GM13976 (cell line): ENCODE results near the gene ABCA6.

Experiments used
- DNase-seq: peaks from one replicate; pipeline ENCODE4 v3.0.0; 2012; ENCODE audit warnings: low spot score
- in situ Hi-C: fragments of 300-500 bp; cut with MboI; formaldehyde crosslinking; loops from one replicate; pipeline ENCODE4 v1.12.0; 2022; ENCODE audit warnings: low sequenced_read_pairs, mixed read lengths, inconsistent platforms; ENCODE audit not compliant: unreplicated experiment
- TF ChIP-seq, protein P1 (sequence below): IDR thresholded peaks from 2 replicates; pipeline ENCODE4 v1.5.1; 2012; ENCODE audit warnings: borderline replicate concordance, mild to moderate bottlenecking; ENCODE audit not compliant: insufficient read depth; ENCODE audit errors: extremely low read depth, missing control alignments, control extremely low read depth

Gene ABCA6

DNA sequence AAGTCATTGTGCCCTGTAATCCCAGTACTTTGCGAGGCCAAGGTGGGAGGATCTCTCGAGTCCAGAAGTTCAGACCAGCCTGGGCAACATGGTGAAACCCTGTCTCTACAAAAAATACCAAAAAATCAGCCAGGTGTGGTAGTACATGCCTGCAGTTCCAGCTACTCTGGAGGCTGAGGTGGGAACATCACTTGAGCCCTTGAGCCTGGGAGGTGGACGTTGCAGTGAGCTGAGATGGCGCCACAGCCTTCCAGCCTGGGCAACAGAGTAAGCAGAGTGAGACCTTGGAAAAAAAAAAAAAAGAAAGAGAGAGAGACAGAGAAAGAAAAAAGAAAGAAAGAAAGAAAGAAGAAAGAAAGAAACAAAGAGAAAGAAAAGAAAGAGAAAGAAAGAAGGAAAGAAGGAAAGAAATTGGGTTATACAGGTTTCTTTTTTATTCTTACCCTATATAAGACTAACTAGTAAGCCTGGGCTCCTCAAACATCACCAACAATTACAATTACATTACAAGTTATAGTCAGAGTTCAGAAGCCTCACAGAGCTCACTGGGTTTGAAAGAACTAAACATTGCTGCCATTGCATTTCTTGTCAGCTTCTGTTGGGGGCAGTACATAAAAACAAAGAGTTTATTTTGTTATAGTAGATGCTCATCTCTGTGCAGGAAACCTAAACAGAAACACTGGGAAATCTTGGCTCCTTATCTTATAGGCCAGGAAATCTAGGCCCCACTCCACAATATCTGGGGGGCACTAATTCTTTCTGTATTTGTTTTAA, 74.2 kb downstream of the ABCA6 start:
- in situ Hi-C loops = no loop called here
- TF ChIP-seq, protein P1, sequence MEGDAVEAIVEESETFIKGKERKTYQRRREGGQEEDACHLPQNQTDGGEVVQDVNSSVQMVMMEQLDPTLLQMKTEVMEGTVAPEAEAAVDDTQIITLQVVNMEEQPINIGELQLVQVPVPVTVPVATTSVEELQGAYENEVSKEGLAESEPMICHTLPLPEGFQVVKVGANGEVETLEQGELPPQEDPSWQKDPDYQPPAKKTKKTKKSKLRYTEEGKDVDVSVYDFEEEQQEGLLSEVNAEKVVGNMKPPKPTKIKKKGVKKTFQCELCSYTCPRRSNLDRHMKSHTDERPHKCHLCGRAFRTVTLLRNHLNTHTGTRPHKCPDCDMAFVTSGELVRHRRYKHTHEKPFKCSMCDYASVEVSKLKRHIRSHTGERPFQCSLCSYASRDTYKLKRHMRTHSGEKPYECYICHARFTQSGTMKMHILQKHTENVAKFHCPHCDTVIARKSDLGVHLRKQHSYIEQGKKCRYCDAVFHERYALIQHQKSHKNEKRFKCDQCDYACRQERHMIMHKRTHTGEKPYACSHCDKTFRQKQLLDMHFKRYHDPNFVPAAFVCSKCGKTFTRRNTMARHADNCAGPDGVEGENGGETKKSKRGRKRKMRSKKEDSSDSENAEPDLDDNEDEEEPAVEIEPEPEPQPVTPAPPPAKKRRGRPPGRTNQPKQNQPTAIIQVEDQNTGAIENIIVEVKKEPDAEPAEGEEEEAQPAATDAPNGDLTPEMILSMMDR = no peak

DNA sequence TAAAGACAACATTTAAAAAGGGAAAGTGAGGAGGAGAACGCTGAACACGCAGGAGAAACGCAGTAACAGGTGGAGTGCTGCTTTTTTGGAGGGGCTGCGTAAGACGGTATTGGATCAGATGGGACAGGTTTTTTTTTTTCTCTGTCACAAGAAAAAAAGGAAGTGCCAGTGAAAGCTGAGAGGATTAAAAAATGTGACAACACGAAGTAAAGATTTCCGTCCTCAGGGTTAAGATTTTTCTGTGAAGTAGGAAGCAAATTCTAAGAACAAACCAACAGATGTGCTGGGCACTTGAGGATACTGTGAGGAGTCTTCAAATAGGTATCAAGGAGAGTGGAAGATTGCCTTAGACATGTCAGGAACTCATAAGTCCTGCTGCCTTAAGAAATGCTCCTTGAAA, 75.2 kb downstream of the ABCA6 start:
- no peak for DNase-seq
- in situ Hi-C loops = no loop called here

More for the DNA sequence above, 74.2 kb downstream of the ABCA6 start:
- DNase-seq = no peak

DNA sequence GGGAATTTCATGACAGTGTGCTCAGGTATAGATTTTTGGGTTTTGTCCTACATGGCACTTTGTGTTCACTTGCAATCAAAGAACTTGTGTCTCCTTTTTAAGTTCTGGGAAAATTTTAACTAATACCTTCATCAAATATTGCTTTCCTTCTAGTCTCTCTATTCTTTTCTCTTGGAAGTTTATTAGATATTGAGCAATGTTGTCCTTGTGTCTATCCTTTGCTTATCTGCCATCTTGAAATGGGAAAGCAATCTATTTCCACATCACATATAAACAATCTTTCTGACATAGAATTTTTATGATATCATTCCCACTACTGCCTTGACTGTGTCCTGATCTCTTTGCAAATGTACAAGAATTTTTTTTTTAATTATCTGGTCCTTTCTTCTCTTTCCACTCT, 76.6 kb downstream of the ABCA6 start:
- in situ Hi-C loops = no loop called here
- TF ChIP-seq, protein P1 = no peak
- no peak for DNase-seq

More for the DNA sequence above, 75.2 kb downstream of the ABCA6 start:
- TF ChIP-seq, protein P1 = no peak

DNA sequence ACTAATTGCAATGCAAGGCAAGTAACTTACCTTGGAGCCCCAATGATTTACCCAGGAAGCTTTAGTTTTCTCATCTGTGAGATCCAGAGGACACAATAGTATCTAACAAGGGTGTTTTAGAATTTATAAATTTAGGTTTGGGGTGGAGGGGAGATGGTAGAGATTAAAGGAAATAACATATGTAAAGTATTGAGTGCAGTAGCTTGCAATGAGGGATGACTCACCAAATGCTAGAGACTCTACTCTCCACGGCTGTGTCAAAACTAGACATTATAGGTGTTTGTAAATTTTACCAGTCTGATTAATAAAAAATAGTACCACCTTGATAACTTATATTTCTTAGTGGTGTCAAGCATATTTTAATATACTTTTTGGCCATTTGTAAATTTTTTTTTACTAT, 77.2 kb downstream of the ABCA6 start:
- no peak for DNase-seq
- TF ChIP-seq, protein P1 = no peak
- in situ Hi-C loops = no loop called here

DNA sequence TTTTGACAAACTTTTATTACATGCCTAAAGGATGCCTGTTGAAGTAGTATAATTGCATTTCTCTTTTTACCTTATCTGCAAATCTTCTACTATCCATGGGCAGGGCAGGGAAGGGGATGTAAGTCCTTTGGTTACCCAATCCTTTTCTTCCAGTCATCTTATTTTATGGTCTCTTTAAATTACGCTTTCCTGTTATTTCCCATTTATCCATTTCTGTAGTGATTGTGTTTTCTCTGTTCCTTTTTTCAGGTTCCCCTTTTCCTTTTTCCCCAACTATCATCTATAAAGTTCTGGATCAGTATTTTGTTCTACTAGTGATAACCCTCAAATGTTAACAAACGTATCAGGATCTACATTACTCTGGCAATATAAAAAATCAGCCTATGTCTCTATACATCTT, 77.7 kb downstream of the ABCA6 start:
- no peak for DNase-seq
- in situ Hi-C loops = no loop called here
- TF ChIP-seq, protein P1 = no peak

DNA sequence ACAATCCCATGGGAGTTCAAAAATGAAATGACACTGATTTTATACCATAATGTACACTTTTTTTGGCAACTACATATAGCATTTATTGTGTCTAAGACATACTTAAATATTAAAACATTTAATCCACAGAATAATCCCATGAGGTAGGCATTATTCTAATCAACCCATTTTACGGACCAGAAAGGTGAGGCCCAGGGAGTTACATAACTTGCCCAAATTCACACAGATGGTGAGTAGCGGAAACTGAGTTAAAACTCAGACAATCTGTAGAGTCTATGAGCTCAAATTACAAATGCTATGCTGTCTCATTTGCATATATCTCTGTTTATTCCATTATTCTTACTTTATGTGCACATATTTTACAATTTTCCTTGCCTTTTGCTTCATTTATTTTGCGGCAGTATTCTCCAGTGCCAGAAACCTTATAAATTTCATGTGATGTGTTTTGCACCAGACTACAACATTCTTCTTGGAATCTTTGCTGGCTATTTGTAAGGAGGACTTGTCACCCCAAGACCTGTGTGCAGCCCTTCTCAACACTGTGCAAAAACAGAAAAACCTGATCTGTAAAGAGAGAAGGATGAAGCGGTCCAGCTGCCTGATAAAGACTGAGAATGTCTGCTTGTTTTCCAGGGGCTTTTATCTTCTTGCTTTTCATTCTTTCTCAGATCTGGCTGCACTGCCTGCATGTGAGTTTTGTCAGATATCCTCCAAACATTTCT, 78.7 kb downstream of the ABCA6 start:
- DNase-seq = no peak
- in situ Hi-C loops = no loop called here
- TF ChIP-seq, protein P1 = no peak
